Left ventricle myocardium inferior (tissue), 1 donor: ENCODE results near the gene TOMM20. TPM values are rescaled to one million over a fixed set of nuclear protein-coding genes. Genes with fewer than 3 reads are reported as not detected.

Experiments
- DNase-seq: peaks from one replicate; pipeline ENCODE4 v3.0.0-alpha.2; 2020
- H3K27ac ChIP-seq: fragments of 200-600 bp; replicated peaks from 2 replicates; pipeline ENCODE4 v1.8.0; 2021
- H3K27me3 ChIP-seq: fragments of 200-600 bp; 2 replicates; pipeline ENCODE4 v1.8.0; 2021; ENCODE audit warnings: low read depth
- H3K36me3 ChIP-seq: fragments of 200-600 bp; 2 replicates; pipeline ENCODE4 v1.8.0; 2021
- H3K4me1 ChIP-seq: fragments of 200-600 bp; 2 replicates; pipeline ENCODE4 v1.8.0; 2021
- H3K4me3 ChIP-seq: fragments of 200-600 bp; 2 replicates; pipeline ENCODE4 v1.8.0; 2021; ENCODE audit warnings: mild to moderate bottlenecking, moderate library complexity
- H3K9me3 ChIP-seq: fragments of 200-600 bp; replicated peaks from 2 replicates; pipeline ENCODE4 v1.8.0; 2021
- intact Hi-C: fragments of 100-400 bp; cut with micrococcal nuclease; formaldehyde crosslinking; loops from one replicate; pipeline ENCODE4 v1.11.0; 2022
- total RNA-seq: library from RNA; stranded (reverse); fragmentation: NEBNext Ultra II Directional; extraction: Animal tissue kit (Norgen Biotek cat#: 25700); gene quantifications from one replicate; pipeline ENCODE4 v1.2.1, GENCODE V29; 2021
- TF ChIP-seq, protein P1 (sequence below): fragments of 200-600 bp; IDR thresholded peaks from 2 replicates; pipeline ENCODE4 v1.8.0; 2021; ENCODE audit warnings: antibody characterized with exemption, mild to moderate bottlenecking, borderline replicate concordance
- donor health status: DM: no; HTN: yes; CAD: no; lungs with severe emphysema.

Gene TOMM20
- total RNA-seq, 1 donor from 2014 or later: 84.1 TPM

DNA sequence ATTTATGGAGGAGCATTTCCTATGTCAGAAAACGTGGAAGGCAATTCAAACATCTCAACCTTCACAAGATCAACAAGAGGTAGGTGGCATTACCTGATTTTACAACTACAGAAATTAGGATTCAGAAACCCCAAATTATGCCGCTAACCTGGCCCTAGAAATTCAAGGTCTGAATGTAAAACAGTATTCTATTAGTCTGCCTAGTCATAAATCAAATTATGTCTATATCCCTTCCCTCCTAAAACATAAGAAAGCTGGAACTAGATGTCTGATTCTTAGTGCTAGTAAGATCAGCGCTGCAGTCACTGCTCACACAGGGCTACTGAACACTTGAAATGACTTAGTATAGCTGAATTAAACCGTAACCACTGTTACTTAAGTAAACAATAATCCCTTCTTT lies 1.4 kb downstream of the TOMM20 start:
- Histone ChIP-seq H3K36me3 (peaks cover 13% of the 10 kb centered on the region), H3K9me3 (no peaks in the 10 kb centered on the region), H3K27me3 (no peaks in the 10 kb centered on the region), H3K4me1 (peaks cover 62% of the 10 kb centered on the region), H3K27ac (peak overlapping the region; percentile 94), H3K4me3 (peak overlapping the region; percentile 97)
- intact Hi-C loops: no loop called here
- TF ChIP-seq, protein P1, sequence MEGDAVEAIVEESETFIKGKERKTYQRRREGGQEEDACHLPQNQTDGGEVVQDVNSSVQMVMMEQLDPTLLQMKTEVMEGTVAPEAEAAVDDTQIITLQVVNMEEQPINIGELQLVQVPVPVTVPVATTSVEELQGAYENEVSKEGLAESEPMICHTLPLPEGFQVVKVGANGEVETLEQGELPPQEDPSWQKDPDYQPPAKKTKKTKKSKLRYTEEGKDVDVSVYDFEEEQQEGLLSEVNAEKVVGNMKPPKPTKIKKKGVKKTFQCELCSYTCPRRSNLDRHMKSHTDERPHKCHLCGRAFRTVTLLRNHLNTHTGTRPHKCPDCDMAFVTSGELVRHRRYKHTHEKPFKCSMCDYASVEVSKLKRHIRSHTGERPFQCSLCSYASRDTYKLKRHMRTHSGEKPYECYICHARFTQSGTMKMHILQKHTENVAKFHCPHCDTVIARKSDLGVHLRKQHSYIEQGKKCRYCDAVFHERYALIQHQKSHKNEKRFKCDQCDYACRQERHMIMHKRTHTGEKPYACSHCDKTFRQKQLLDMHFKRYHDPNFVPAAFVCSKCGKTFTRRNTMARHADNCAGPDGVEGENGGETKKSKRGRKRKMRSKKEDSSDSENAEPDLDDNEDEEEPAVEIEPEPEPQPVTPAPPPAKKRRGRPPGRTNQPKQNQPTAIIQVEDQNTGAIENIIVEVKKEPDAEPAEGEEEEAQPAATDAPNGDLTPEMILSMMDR: no peak
- no peak for DNase-seq

DNA sequence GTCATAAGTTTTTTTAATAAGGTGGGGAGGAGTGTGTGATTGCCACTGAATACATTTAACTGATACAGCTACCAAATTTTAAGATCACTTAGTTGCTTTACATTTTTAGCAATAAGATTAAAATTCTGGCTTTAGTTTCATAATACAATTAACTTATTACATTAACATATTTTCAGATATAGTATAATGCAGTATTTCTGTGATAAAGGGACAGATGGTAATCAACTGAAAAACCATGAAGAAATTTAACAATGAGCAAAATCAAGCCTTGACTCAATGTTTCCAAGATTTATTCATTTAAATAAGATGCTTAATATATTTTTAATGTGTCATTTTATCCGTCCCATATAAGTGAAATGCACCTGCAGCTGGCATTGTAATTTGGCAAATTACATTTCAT lies 4.0 kb downstream of the TOMM20 start:
- DNase-seq: no peak

DNA sequence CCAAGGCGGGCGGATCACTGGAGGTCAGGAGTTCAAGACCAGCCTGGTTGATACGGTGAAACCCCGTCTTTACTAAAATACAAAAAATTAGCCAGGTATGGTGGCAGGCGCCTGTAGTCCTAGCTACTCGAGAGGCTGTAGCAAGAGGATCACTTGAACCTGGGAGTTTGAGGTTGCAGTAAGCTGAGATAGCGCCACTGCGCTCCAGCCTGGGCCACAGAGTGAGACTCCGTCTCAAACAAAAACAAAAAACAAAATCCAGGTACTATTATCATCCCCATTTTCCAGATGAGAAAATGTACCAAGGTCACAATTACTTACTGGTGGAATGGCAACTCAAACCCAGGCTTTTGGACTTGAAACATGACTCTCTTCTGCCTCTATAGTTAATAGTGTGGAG lies 4.5 kb downstream of the TOMM20 start:
- Histone ChIP-seq H3K4me3 (no peak overlapping the region), H3K27me3 (no peaks in the 10 kb centered on the region), H3K9me3 (no peaks in the 10 kb centered on the region), H3K27ac (no peak overlapping the region), H3K4me1 (peaks cover 66% of the 10 kb centered on the region), H3K36me3 (peaks cover 30% of the 10 kb centered on the region)
- TF ChIP-seq, protein P1: no peak
- intact Hi-C loops: no loop called here
- no peak for DNase-seq

More for the DNA sequence above, 4.0 kb downstream of the TOMM20 start:
- TF ChIP-seq, protein P1: no peak
- Histone ChIP-seq H3K27me3 (no peaks in the 10 kb centered on the region), H3K36me3 (peaks cover 24% of the 10 kb centered on the region), H3K4me3 (no peak overlapping the region), H3K27ac (no peak overlapping the region), H3K4me1 (peaks cover 66% of the 10 kb centered on the region), H3K9me3 (no peaks in the 10 kb centered on the region)
- intact Hi-C loops: no loop called here

DNA sequence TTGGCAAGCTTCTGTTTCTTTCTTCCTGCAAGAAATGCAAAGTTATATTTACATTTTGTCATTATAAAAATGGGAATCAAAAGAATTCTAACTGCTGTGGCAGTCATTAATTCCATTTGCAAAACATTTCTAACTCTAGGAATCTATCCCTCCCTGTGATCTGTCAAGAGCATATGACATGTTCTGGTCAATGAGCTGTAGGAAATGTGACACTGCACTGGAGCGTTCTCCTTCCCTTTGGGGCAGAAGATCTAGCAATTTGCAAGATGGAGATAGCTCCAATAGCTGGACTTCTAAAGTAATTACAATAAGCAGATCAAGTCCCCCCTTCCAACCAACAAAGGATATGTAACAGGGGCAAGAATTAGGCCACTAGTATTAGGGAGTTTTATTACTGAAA lies 6.3 kb downstream of the TOMM20 start:
- no peak for DNase-seq
- Histone ChIP-seq H3K4me1 (peaks cover 54% of the 10 kb centered on the region), H3K36me3 (peaks cover 48% of the 10 kb centered on the region), H3K27ac (no peak overlapping the region), H3K27me3 (no peaks in the 10 kb centered on the region), H3K4me3 (no peak overlapping the region), H3K9me3 (no peaks in the 10 kb centered on the region)
- TF ChIP-seq, protein P1: no peak
- intact Hi-C loops: no loop called here

DNA sequence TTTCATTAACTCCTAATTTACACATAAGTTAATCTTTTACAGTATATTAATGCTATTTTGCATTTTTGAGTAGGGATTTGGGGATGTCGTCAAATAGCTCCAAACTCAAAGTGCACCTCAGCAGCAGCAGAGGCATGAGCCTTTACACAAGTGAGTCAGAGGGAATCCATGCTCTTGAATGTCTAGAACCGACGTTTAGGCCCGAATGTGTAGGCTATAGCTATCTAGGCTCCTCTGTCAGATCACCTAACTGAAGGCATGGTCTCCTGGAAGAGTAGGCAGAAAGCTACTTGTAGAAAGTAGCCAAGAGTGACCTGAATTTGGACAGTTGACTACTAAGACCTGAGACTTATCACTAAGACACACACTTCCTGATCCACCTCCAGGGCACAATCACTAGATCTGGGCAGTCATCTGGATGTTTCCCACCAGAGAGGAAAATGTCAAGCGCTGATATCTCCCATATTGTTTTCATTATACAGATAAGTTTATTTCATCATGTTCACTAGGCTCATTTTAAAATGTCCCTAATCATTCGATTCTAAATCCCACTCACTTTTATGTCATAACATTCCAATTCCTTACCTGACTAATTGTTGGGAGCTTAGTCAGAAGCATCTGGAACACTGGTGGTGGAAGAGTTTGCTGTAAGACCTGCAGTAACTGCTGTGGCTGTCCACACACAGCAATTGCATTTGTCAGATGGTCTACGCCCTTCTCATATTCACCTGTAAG lies 15.3 kb downstream of the TOMM20 start:
- Histone ChIP-seq H3K4me3 (no peak overlapping the region), H3K4me1 (no peaks in the 10 kb centered on the region), H3K27me3 (no peaks in the 10 kb centered on the region), H3K9me3 (no peaks in the 10 kb centered on the region), H3K27ac (no peak overlapping the region), H3K36me3 (peaks cover 89% of the 10 kb centered on the region)
- TF ChIP-seq, protein P1: no peak
- intact Hi-C loops: no loop called here
- no peak for DNase-seq
